SK-N-SH treated with all-trans-retinoic acid at 6 μM for 48 hours (cell line): Measurements from ENCODE around the gene PNPO.

Experiments
- ATAC-seq: fragments of 200-7000 bp; cut with Tn5 transposase; 3 replicates; pipeline ENCODE4 v1.9.1; 2020; ENCODE audit warnings: mild to moderate bottlenecking, moderate library complexity
- ARNTL ChIP-seq: fragments of 450-650 bp; formaldehyde crosslinking; IDR thresholded peaks from 2 replicates; pipeline ENCODE4 v1.5.0; 2020; ENCODE audit warnings: low read depth, mild to moderate bottlenecking, moderate library complexity, borderline replicate concordance
- BACH2 ChIP-seq: fragments of 250-450 bp; sonication (Bioruptor Pico); IDR thresholded peaks from 2 replicates; pipeline ENCODE4 v1.9.0; 2021; ENCODE audit warnings: mild to moderate bottlenecking, borderline replicate concordance
- CSDC2 ChIP-seq: fragments of 250-450 bp; sonication (Bioruptor Pico); IDR thresholded peaks from 2 replicates; pipeline ENCODE4 v1.5.0; 2020; ENCODE audit warnings: mild to moderate bottlenecking, moderate library complexity
- ESRRG ChIP-seq: fragments of 250-450 bp; sonication (Bioruptor Pico); IDR thresholded peaks from 2 replicates; pipeline ENCODE4 v1.6.1; 2021; ENCODE audit warnings: mild to moderate bottlenecking
- GLIS3 ChIP-seq: fragments of 250-450 bp; sonication (Bioruptor Pico); IDR thresholded peaks from 2 replicates; pipeline ENCODE4 v1.5.0; 2020; ENCODE audit warnings: mild to moderate bottlenecking, moderate library complexity
- ISL1 ChIP-seq: fragments of 250-450 bp; sonication (Bioruptor Pico); IDR thresholded peaks from 2 replicates; pipeline ENCODE4 v2.1.2; 2022; ENCODE audit warnings: mild to moderate bottlenecking, moderate library complexity
- OSR1 ChIP-seq: fragments of 250-450 bp; sonication (Bioruptor Pico); IDR thresholded peaks from 2 replicates; pipeline ENCODE4 v1.8.0; 2022; ENCODE audit warnings: moderate library complexity, mild to moderate bottlenecking, inconsistent platforms
- PPARA ChIP-seq: fragments of 250-450 bp; sonication (Bioruptor Pico); IDR thresholded peaks from 2 replicates; pipeline ENCODE4 v1.5.0; 2020; ENCODE audit warnings: mild to moderate bottlenecking, borderline replicate concordance
- RARB ChIP-seq: fragments of 250-450 bp; sonication (Bioruptor Pico); IDR thresholded peaks from 2 replicates; pipeline ENCODE4 v1.8.0; 2021; ENCODE audit warnings: mild to moderate bottlenecking, moderate library complexity
- SNAI2 ChIP-seq: fragments of 250-450 bp; sonication (Bioruptor Pico); IDR thresholded peaks from 2 replicates; pipeline ENCODE4 v1.5.0; 2020; ENCODE audit warnings: mild to moderate bottlenecking, moderate library complexity
- TCF4 ChIP-seq: fragments of 250-450 bp; sonication (Bioruptor Pico); IDR thresholded peaks from 2 replicates; pipeline ENCODE4 v1.8.0; 2021; ENCODE audit warnings: mild to moderate bottlenecking, moderate library complexity, borderline replicate concordance
- TOX ChIP-seq: fragments of 250-450 bp; sonication (Bioruptor Pico); IDR thresholded peaks from 2 replicates; pipeline ENCODE4 v1.8.0; 2021; ENCODE audit warnings: mild to moderate bottlenecking, moderate library complexity, borderline replicate concordance
- ZFP30 ChIP-seq: fragments of 450-650 bp; formaldehyde crosslinking; IDR thresholded peaks from 2 replicates; pipeline ENCODE4 v1.5.0; 2022; ENCODE audit warnings: mild to moderate bottlenecking, moderate library complexity
- ZNF70 ChIP-seq: fragments of 450-650 bp; formaldehyde crosslinking; IDR thresholded peaks from 2 replicates; pipeline ENCODE4 v1.5.0; 2020; ENCODE audit warnings: mild to moderate bottlenecking, moderate library complexity
- ZNF8 ChIP-seq: fragments of 450-650 bp; formaldehyde crosslinking; IDR thresholded peaks from 2 replicates; pipeline ENCODE4 v1.5.0; 2020; ENCODE audit warnings: mild to moderate bottlenecking, moderate library complexity
- TF ChIP-seq, protein P1 (sequence below): fragments of 250-450 bp; sonication (Bioruptor Pico); IDR thresholded peaks from 2 replicates; pipeline ENCODE4 v1.8.0; 2020; ENCODE audit warnings: mild to moderate bottlenecking, moderate library complexity, borderline replicate concordance
- TF ChIP-seq, protein P2 (sequence below): fragments of 250-450 bp; sonication (Bioruptor Pico); IDR thresholded peaks from 2 replicates; pipeline ENCODE4 v1.5.1; 2020; ENCODE audit warnings: low read depth, mild to moderate bottlenecking, moderate library complexity
- TF ChIP-seq, protein P3 (sequence below): fragments of 250-450 bp; sonication (Bioruptor Pico); IDR thresholded peaks from 2 replicates; pipeline ENCODE4 v1.5.1; 2021; ENCODE audit warnings: mild to moderate bottlenecking, moderate library complexity
- TF ChIP-seq, protein P4 (sequence below): fragments of 250-450 bp; sonication (Bioruptor Pico); IDR thresholded peaks from 2 replicates; pipeline ENCODE4 v1.5.0; 2020; ENCODE audit warnings: mild to moderate bottlenecking, moderate library complexity
- TF ChIP-seq, protein P5 (sequence below): fragments of 250-450 bp; sonication (Bioruptor Pico); IDR thresholded peaks from 2 replicates; pipeline ENCODE4 v1.8.0; 2021; ENCODE audit warnings: low read depth, mild to moderate bottlenecking, moderate library complexity, borderline replicate concordance

The PNPO gene

DNA sequence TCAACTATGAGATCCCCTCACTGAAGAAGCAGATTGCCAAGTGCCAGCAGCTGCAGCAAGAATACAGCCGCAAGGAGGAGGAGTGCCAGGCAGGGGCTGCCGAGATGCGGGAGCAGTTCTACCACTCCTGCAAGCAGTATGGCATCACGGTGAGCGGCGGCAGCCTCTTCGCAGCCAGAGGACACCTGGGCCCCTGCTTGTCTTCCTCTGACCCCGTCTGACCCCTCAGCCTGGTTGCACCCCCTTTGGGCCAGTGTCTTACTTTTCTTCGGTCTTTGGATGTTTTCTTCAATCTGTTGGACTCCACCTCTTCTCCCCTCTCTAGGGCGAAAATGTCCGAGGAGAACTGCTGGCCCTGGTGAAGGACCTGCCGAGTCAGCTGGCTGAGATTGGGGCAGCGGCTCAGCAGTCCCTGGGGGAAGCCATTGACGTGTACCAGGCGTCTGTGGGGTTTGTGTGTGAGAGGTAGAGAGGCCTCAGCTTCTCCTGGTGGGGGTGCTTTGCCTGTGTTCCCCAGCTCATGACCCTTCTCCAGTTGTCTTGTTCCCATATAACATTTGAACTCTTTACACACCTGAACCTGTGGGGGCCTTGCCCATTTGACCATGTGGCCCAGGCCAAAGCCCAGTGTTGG is 33.9 kb downstream of the PNPO start:
- ATAC-seq = no peak
- TF ChIP-seq, protein P1, sequence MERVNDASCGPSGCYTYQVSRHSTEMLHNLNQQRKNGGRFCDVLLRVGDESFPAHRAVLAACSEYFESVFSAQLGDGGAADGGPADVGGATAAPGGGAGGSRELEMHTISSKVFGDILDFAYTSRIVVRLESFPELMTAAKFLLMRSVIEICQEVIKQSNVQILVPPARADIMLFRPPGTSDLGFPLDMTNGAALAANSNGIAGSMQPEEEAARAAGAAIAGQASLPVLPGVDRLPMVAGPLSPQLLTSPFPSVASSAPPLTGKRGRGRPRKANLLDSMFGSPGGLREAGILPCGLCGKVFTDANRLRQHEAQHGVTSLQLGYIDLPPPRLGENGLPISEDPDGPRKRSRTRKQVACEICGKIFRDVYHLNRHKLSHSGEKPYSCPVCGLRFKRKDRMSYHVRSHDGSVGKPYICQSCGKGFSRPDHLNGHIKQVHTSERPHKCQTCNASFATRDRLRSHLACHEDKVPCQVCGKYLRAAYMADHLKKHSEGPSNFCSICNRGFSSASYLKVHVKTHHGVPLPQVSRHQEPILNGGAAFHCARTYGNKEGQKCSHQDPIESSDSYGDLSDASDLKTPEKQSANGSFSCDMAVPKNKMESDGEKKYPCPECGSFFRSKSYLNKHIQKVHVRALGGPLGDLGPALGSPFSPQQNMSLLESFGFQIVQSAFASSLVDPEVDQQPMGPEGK (CRISPR knock-in tag) = no peak
- TF ChIP-seq ZFP30 = no peak
- TF ChIP-seq ZNF70 = no peak
- TF ChIP-seq RARB = no peak
- TF ChIP-seq TOX (CRISPR knock-in tag) = no peak
- no peak for TF ChIP-seq PPARA
- TF ChIP-seq, protein P2, sequence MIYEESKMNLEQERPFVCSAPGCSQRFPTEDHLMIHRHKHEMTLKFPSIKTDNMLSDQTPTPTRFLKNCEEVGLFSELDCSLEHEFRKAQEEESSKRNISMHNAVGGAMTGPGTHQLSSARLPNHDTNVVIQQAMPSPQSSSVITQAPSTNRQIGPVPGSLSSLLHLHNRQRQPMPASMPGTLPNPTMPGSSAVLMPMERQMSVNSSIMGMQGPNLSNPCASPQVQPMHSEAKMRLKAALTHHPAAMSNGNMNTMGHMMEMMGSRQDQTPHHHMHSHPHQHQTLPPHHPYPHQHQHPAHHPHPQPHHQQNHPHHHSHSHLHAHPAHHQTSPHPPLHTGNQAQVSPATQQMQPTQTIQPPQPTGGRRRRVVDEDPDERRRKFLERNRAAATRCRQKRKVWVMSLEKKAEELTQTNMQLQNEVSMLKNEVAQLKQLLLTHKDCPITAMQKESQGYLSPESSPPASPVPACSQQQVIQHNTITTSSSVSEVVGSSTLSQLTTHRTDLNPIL = no peak
- TF ChIP-seq ZNF8 = no peak
- no peak for TF ChIP-seq ARNTL (CRISPR knock-in tag)
- TF ChIP-seq OSR1 (CRISPR knock-in tag) = no peak
- TF ChIP-seq CSDC2 (CRISPR knock-in tag) = no peak
- TF ChIP-seq GLIS3 (CRISPR knock-in tag) = no peak
- no peak for TF ChIP-seq BACH2 (CRISPR knock-in tag)
- TF ChIP-seq ESRRG (CRISPR knock-in tag) = no peak
- TF ChIP-seq, protein P3, sequence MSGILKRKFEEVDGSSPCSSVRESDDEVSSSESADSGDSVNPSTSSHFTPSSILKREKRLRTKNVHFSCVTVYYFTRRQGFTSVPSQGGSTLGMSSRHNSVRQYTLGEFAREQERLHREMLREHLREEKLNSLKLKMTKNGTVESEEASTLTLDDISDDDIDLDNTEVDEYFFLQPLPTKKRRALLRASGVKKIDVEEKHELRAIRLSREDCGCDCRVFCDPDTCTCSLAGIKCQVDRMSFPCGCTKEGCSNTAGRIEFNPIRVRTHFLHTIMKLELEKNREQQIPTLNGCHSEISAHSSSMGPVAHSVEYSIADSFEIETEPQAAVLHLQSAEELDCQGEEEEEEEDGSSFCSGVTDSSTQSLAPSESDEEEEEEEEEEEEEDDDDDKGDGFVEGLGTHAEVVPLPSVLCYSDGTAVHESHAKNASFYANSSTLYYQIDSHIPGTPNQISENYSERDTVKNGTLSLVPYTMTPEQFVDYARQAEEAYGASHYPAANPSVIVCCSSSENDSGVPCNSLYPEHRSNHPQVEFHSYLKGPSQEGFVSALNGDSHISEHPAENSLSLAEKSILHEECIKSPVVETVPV (CRISPR knock-in tag) = no peak
- TF ChIP-seq, protein P4, sequence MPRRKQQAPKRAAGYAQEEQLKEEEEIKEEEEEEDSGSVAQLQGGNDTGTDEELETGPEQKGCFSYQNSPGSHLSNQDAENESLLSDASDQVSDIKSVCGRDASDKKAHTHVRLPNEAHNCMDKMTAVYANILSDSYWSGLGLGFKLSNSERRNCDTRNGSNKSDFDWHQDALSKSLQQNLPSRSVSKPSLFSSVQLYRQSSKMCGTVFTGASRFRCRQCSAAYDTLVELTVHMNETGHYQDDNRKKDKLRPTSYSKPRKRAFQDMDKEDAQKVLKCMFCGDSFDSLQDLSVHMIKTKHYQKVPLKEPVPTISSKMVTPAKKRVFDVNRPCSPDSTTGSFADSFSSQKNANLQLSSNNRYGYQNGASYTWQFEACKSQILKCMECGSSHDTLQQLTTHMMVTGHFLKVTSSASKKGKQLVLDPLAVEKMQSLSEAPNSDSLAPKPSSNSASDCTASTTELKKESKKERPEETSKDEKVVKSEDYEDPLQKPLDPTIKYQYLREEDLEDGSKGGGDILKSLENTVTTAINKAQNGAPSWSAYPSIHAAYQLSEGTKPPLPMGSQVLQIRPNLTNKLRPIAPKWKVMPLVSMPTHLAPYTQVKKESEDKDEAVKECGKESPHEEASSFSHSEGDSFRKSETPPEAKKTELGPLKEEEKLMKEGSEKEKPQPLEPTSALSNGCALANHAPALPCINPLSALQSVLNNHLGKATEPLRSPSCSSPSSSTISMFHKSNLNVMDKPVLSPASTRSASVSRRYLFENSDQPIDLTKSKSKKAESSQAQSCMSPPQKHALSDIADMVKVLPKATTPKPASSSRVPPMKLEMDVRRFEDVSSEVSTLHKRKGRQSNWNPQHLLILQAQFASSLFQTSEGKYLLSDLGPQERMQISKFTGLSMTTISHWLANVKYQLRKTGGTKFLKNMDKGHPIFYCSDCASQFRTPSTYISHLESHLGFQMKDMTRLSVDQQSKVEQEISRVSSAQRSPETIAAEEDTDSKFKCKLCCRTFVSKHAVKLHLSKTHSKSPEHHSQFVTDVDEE (CRISPR knock-in tag) = no peak
- TF ChIP-seq, protein P5, sequence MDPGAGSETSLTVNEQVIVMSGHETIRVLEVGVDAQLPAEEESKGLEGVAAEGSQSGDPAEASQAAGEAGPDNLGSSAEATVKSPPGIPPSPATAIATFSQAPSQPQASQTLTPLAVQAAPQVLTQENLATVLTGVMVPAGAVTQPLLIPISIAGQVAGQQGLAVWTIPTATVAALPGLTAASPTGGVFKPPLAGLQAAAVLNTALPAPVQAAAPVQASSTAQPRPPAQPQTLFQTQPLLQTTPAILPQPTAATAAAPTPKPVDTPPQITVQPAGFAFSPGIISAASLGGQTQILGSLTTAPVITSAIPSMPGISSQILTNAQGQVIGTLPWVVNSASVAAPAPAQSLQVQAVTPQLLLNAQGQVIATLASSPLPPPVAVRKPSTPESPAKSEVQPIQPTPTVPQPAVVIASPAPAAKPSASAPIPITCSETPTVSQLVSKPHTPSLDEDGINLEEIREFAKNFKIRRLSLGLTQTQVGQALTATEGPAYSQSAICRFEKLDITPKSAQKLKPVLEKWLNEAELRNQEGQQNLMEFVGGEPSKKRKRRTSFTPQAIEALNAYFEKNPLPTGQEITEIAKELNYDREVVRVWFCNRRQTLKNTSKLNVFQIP = no peak

DNA sequence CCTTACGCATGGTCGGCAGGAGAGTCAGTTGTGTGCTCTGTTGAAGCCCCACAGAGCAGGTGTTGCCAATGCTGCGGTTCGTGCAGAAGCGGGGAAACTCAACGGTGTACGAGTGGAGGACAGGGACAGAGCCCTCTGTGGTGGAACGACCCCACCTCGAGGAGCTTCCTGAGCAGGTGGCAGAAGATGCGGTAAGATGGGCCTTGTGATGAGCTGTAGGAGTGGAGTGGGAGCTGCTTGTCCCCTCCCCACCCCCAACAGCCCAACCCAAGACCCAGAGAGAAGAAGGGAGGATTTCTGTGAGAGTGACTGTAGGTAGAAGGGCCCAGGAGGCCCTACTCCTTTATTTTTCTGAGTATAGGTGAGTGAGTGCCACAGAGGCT is 34.4 kb downstream of the PNPO start:
- ATAC-seq = no peak
- TF ChIP-seq TCF4 (CRISPR knock-in tag) = no peak
- TF ChIP-seq ZNF8 = no peak
- TF ChIP-seq SNAI2 (CRISPR knock-in tag) = no peak
- no peak for TF ChIP-seq ISL1 (CRISPR knock-in tag)
- TF ChIP-seq, protein P3 (CRISPR knock-in tag) = no peak
- no peak for TF ChIP-seq PPARA
- TF ChIP-seq, protein P4 (CRISPR knock-in tag) = no peak
- no peak for TF ChIP-seq GLIS3 (CRISPR knock-in tag)
- no peak for TF ChIP-seq ARNTL (CRISPR knock-in tag)
- no peak for TF ChIP-seq BACH2 (CRISPR knock-in tag)
- TF ChIP-seq, protein P1 (CRISPR knock-in tag) = no peak
- TF ChIP-seq RARB = no peak
- TF ChIP-seq, protein P2 = no peak
